Thyroid gland (tissue), 4 donors: Measurements from ENCODE around the gene RHOC. TPM values are rescaled to one million over a fixed set of nuclear protein-coding genes. Genes with fewer than 3 reads are reported as not detected.

Experiments
- DNase-seq, 2 donors: peaks; one replicate each; pipeline ENCODE4 v3.0.0-alpha.2; 2019
- H3K27ac ChIP-seq, 3 donors: fragments of 200-600 bp; sonication (generic); 1 replicate in 2 of 3; 2 replicates in 1 of 3; pipeline ENCODE4 v1.5.1; 2016 to 2019; ENCODE audit warnings: mild to moderate bottlenecking in 1 of 3, moderate library complexity in 1 of 3
- H3K27me3 ChIP-seq: fragments of 200-600 bp; sonication (generic); one replicate; pipeline ENCODE4 v1.5.1; 2019
- H3K36me3 ChIP-seq, 2 donors: fragments of 200-600 bp; sonication (generic); one replicate each; pipeline ENCODE4 v1.5.1; 2016 to 2019
- H3K4me1 ChIP-seq, 2 donors: fragments of 200-600 bp; sonication (generic); one replicate each; pipeline ENCODE4 v1.5.1; 2017 to 2019
- H3K4me3 ChIP-seq, 3 donors: fragments of 200-600 bp; sonication (generic); replicated peaks in 1 of 3; 1 replicate in 2 of 3; 2 replicates in 1 of 3; pipeline ENCODE4 v1.5.1; 2016; ENCODE audit warnings: mild to moderate bottlenecking in 1 of 3
- H3K9me3 ChIP-seq: fragments of 200-600 bp; sonication (generic); one replicate; pipeline ENCODE4 v1.5.1; 2017
- CTCF ChIP-seq, 6 experiments: fragments of 200-600 bp in 3 of 6; fragments of 450-650 bp in 3 of 6; sonication (generic) in 3 of 6; IDR thresholded peaks; one replicate each; pipeline ENCODE4 v1.5.1; 2016 to 2019; ENCODE audit warnings: antibody characterized with exemption in 6 of 6, mild to moderate bottlenecking in 2 of 6, inconsistent platforms in 1 of 6, moderate library complexity in 1 of 6
- POLR2A ChIP-seq, 2 donors: fragments of 450-650 bp; IDR thresholded peaks; one replicate each; pipeline ENCODE4 v1.6.1; 2017; ENCODE audit warnings: antibody characterized with exemption in 2 of 2, mild to moderate bottlenecking in 2 of 2, moderate library complexity in 1 of 2
- WGBS, 2 donors: methylation state at CpG; one replicate each; pipeline ENCODE4 v1.1.5; 2017; 5-methylcytosine and 5-hydroxymethylcytosine counted together
- intact Hi-C: fragments of 100-400 bp; cut with DNase I; formaldehyde crosslinking; loops from one replicate; pipeline ENCODE4 v1.15.1; 2023
- total RNA-seq, 4 donors: library from RNA; depleted of rRNA; stranded (reverse); fragments of >200 nt; gene quantifications; one replicate each; pipeline ENCODE4 v1.2.3, GENCODE V29; 2016

The RHOC gene
- total RNA-seq, 4 donors from 2014 or later, result 125 to 188 (median 175) TPM

- intact Hi-C loops, result loop anchor here (10.0 kb wide), 2 partner anchors 195 to 235 kb away; partner anchors contain the start of gene WNT2B
- DNase-seq, result no peak
- Histone ChIP-seq H3K36me3 (peaks cover 8 to 16% of the 10 kb centered on the region in 2 donors), H3K9me3 (no peaks in the 10 kb centered on the region), H3K27me3 (no peaks in the 10 kb centered on the region), H3K27ac (peak overlapping the region; percentile 65 to 83 (median 79)), H3K4me1 (peaks cover 19 to 52% of the 10 kb centered on the region in 2 donors), H3K4me3 (no peak overlapping the region)
- WGBS, 2 donors, result 81 to 85% methylated on average over 13 of the region's 13 CpGs
- TF ChIP-seq CTCF (IDR thresholded peaks at IDR 0.05), result no peak
- TF ChIP-seq POLR2A (IDR thresholded peaks at IDR 0.05), result no peak
Observed at GRCh38 chr1:112699425-112700144, 7.3 kb downstream of the RHOC start.

- H3K4me3 ChIP-seq, result no peak overlapping the region
- no peaks in the 10 kb centered on the region for H3K27me3 ChIP-seq
- peak; percentile 73 to 80 for DNase-seq
- peak overlapping the region; percentile 65 to 83 (median 79) for H3K27ac ChIP-seq
- H3K36me3 ChIP-seq, result peaks cover 18 to 26% of the 10 kb centered on the region in 2 donors
- WGBS, 2 donors, result 69 to 74% methylated on average over 16 to 17 of the region's 17 CpGs
- H3K4me1 ChIP-seq, result peaks cover 17 to 43% of the 10 kb centered on the region in 2 donors
- H3K9me3 ChIP-seq, result no peaks in the 10 kb centered on the region
- intact Hi-C loops, result no loop called here
- no peak for TF ChIP-seq POLR2A (IDR thresholded peaks at IDR 0.05)
- no peak for TF ChIP-seq CTCF (IDR thresholded peaks at IDR 0.05)
Observed at GRCh38 chr1:112698366-112699310, 8.3 kb downstream of the RHOC start.

- no peak overlapping the region for H3K4me3 ChIP-seq
- H3K36me3 ChIP-seq, result peaks cover 26 to 29% of the 10 kb centered on the region in 2 donors
- TF ChIP-seq CTCF (IDR thresholded peaks at IDR 0.05) (no peak), POLR2A (IDR thresholded peaks at IDR 0.05) (no peak)
- no peak for DNase-seq
- intact Hi-C loops, result no loop called here
- peaks cover 17 to 39% of the 10 kb centered on the region in 2 donors for H3K4me1 ChIP-seq
- WGBS, 2 donors, result 92 to 93% methylated on average over 9 of the region's 9 CpGs
- no peaks in the 10 kb centered on the region for H3K27me3 ChIP-seq
- no peaks in the 10 kb centered on the region for H3K9me3 ChIP-seq
- no peak overlapping the region for H3K27ac ChIP-seq
Observed at GRCh38 chr1:112697781-112698201, 9.1 kb downstream of the RHOC start.

GRCh38 chr1:112696578-112697314 lies 10.2 kb downstream of the RHOC start:
- 93 to 94% methylated on average over 3 to 5 of the region's 7 CpGs for WGBS, 2 donors
- Histone ChIP-seq H3K36me3 (peaks cover 31 to 35% of the 10 kb centered on the region in 2 donors), H3K4me3 (no peak overlapping the region), H3K9me3 (no peaks in the 10 kb centered on the region), H3K27ac (no peak overlapping the region), H3K27me3 (no peaks in the 10 kb centered on the region), H3K4me1 (peaks cover 17 to 36% of the 10 kb centered on the region in 2 donors)
- TF ChIP-seq POLR2A (IDR thresholded peaks at IDR 0.05), result no peak
- TF ChIP-seq CTCF (IDR thresholded peaks at IDR 0.05), result no peak
- no peak for DNase-seq
- intact Hi-C loops, result no loop called here
